ENCODE measurements around the gene SIRT6. TPM values are rescaled to one million over a fixed set of nuclear protein-coding genes. Genes with fewer than 3 reads are reported as not detected.

Gene SIRT6
- polyA plus RNA-seq, 1 donor from 2014 or later: 42.8 TPM

DNA sequence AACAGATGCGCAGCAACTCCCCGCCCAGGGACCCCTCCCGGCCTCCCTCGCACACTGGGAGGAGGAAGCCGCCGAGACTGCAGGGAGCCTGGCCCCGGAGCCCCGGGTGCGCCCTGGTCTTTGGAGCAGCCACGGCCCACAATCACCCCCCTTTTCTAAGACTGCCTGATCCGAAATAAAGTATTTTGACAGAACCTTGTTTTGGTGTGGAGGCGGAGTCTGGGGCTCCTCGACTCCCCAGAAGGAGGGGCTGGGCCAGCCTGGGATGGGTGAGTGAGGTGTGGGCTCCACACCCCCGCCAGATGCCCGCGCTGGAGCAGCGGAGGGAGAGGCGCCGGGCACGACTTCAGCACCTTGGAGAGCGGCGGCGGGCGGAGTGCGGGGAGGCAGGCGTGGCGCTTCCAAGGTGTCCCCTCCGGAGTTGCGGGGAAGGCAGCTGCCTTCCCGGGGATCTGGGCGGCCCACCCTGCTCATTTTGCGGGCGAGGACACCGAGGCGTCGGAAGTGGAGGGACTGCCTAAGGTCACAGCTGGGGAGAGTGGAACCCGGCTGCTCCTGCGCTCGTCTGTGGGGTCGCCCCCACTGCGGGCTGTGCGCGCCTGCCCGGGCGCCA lies 9.4 kb downstream of the SIRT6 start:
- Histone ChIP-seq H2AFZ (ENCODE audit: low read depth, low read length) (no peak overlapping the region), H3K27ac (ENCODE audit: low read length) (no peak overlapping the region), H3K9ac (ENCODE audit: low read length) (no peak overlapping the region), H3K79me2 (replicated peaks; ENCODE audit: insufficient read depth, low read length) (no peaks in the 10 kb centered on the region), H3K9me2 (ENCODE audit: insufficient read depth, low read length) (no peaks in the 10 kb centered on the region), H3K27me3 (ENCODE audit: insufficient read depth, low read depth, low read length) (peaks cover 23% of the 10 kb centered on the region), H4K20me1 (ENCODE audit: insufficient read depth) (no peaks in the 10 kb centered on the region), H3K4me2 (ENCODE audit: low read length) (no peak overlapping the region), H3F3A (ENCODE audit: insufficient read depth, low read length, poor library complexity, severe bottlenecking) (no peaks in the 10 kb centered on the region), H3K9me3 (ENCODE audit: low read length) (no peaks in the 10 kb centered on the region), H3K36me3 (ENCODE audit: insufficient read depth, low read length) (no peaks in the 10 kb centered on the region), H3K4me3 (ENCODE audit: low read length) (peak overlapping the region; percentile 48)
- TF ChIP-seq, protein P1, sequence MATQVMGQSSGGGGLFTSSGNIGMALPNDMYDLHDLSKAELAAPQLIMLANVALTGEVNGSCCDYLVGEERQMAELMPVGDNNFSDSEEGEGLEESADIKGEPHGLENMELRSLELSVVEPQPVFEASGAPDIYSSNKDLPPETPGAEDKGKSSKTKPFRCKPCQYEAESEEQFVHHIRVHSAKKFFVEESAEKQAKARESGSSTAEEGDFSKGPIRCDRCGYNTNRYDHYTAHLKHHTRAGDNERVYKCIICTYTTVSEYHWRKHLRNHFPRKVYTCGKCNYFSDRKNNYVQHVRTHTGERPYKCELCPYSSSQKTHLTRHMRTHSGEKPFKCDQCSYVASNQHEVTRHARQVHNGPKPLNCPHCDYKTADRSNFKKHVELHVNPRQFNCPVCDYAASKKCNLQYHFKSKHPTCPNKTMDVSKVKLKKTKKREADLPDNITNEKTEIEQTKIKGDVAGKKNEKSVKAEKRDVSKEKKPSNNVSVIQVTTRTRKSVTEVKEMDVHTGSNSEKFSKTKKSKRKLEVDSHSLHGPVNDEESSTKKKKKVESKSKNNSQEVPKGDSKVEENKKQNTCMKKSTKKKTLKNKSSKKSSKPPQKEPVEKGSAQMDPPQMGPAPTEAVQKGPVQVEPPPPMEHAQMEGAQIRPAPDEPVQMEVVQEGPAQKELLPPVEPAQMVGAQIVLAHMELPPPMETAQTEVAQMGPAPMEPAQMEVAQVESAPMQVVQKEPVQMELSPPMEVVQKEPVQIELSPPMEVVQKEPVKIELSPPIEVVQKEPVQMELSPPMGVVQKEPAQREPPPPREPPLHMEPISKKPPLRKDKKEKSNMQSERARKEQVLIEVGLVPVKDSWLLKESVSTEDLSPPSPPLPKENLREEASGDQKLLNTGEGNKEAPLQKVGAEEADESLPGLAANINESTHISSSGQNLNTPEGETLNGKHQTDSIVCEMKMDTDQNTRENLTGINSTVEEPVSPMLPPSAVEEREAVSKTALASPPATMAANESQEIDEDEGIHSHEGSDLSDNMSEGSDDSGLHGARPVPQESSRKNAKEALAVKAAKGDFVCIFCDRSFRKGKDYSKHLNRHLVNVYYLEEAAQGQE (IDR thresholded peaks at IDR 0.05; ENCODE audit: borderline replicate concordance): no peak
- no peak for TF ChIP-seq EZH2 (IDR thresholded peaks at IDR 0.05; ENCODE audit: borderline replicate concordance, insufficient read depth, low read length, poor library complexity, severe bottlenecking)
- no peak for TF ChIP-seq MXI1 (conservative IDR thresholded peaks at IDR 0.05; ENCODE audit: poor library complexity, severe bottlenecking)
- no peak for TF ChIP-seq EP300 (conservative IDR thresholded peaks at IDR 0.05; ENCODE audit: poor library complexity, severe bottlenecking)
- TF ChIP-seq RAD21 (conservative IDR thresholded peaks at IDR 0.05): no peak
- TF ChIP-seq TAF1 (IDR thresholded peaks at IDR 0.05; ENCODE audit: low read depth): no peak
- no peak for TF ChIP-seq POLR2AphosphoS5 (IDR thresholded peaks at IDR 0.05)
- no peak for TF ChIP-seq SMC3 (conservative IDR thresholded peaks at IDR 0.05; ENCODE audit: poor library complexity)
- TF ChIP-seq, protein P2, sequence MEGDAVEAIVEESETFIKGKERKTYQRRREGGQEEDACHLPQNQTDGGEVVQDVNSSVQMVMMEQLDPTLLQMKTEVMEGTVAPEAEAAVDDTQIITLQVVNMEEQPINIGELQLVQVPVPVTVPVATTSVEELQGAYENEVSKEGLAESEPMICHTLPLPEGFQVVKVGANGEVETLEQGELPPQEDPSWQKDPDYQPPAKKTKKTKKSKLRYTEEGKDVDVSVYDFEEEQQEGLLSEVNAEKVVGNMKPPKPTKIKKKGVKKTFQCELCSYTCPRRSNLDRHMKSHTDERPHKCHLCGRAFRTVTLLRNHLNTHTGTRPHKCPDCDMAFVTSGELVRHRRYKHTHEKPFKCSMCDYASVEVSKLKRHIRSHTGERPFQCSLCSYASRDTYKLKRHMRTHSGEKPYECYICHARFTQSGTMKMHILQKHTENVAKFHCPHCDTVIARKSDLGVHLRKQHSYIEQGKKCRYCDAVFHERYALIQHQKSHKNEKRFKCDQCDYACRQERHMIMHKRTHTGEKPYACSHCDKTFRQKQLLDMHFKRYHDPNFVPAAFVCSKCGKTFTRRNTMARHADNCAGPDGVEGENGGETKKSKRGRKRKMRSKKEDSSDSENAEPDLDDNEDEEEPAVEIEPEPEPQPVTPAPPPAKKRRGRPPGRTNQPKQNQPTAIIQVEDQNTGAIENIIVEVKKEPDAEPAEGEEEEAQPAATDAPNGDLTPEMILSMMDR (IDR thresholded peaks at IDR 0.05; ENCODE audit: poor library complexity, severe bottlenecking): no peak

DNA sequence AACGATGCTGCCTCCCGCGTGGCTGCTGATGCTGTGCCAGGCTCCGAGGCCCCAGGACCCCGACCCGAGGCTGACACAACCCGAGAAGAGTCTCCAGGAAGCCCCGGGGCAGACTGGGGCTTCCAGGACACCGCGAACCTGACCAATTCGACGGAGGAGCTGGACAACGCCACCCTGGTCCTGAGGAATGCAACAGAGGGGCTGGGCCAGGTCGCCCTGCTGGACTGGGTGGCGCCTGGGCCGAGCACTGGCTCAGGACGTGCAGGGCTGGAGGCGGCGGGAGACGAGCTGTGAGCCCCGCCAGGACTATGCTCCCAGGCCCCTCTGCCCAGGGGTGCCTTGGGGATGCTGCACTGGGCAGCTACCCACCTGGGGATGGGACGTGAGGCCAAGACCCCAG lies 10.7 kb downstream of the SIRT6 start:
- H3K9me3 ChIP-seq (ENCODE audit: low read length): no peaks in the 10 kb centered on the region
- TF ChIP-seq TAF1 (IDR thresholded peaks at IDR 0.05; ENCODE audit: low read depth) (no peak), EP300 (conservative IDR thresholded peaks at IDR 0.05; ENCODE audit: poor library complexity, severe bottlenecking) (no peak), POLR2AphosphoS5 (IDR thresholded peaks at IDR 0.05) (no peak), MXI1 (conservative IDR thresholded peaks at IDR 0.05; ENCODE audit: poor library complexity, severe bottlenecking) (no peak), EZH2 (IDR thresholded peaks at IDR 0.05; ENCODE audit: borderline replicate concordance, insufficient read depth, low read length, poor library complexity, severe bottlenecking) (no peak)
- TF ChIP-seq, protein P1 (IDR thresholded peaks at IDR 0.05; ENCODE audit: borderline replicate concordance): no peak
- TF ChIP-seq, protein P2 (IDR thresholded peaks at IDR 0.05; ENCODE audit: poor library complexity, severe bottlenecking): no peak
- no peaks in the 10 kb centered on the region for H3K9me2 ChIP-seq (ENCODE audit: insufficient read depth, low read length)
- peaks cover 23% of the 10 kb centered on the region for H3K27me3 ChIP-seq (ENCODE audit: insufficient read depth, low read depth, low read length)
- H3K27ac ChIP-seq (ENCODE audit: low read length): no peak overlapping the region
- H3K9ac ChIP-seq (ENCODE audit: low read length): no peak overlapping the region
- no peaks in the 10 kb centered on the region for H3F3A ChIP-seq (ENCODE audit: insufficient read depth, low read length, poor library complexity, severe bottlenecking)
- no peaks in the 10 kb centered on the region for H4K20me1 ChIP-seq (ENCODE audit: insufficient read depth)
- H3K79me2 ChIP-seq (replicated peaks; ENCODE audit: insufficient read depth, low read length): no peaks in the 10 kb centered on the region
- no peak overlapping the region for H3K4me2 ChIP-seq (ENCODE audit: low read length)
- H3K4me3 ChIP-seq (ENCODE audit: low read length): no peak overlapping the region
- no peaks in the 10 kb centered on the region for H3K36me3 ChIP-seq (ENCODE audit: insufficient read depth, low read length)
- H2AFZ ChIP-seq (ENCODE audit: low read depth, low read length): no peak overlapping the region
